ENCODE measurements around the gene BTG1.

DNA sequence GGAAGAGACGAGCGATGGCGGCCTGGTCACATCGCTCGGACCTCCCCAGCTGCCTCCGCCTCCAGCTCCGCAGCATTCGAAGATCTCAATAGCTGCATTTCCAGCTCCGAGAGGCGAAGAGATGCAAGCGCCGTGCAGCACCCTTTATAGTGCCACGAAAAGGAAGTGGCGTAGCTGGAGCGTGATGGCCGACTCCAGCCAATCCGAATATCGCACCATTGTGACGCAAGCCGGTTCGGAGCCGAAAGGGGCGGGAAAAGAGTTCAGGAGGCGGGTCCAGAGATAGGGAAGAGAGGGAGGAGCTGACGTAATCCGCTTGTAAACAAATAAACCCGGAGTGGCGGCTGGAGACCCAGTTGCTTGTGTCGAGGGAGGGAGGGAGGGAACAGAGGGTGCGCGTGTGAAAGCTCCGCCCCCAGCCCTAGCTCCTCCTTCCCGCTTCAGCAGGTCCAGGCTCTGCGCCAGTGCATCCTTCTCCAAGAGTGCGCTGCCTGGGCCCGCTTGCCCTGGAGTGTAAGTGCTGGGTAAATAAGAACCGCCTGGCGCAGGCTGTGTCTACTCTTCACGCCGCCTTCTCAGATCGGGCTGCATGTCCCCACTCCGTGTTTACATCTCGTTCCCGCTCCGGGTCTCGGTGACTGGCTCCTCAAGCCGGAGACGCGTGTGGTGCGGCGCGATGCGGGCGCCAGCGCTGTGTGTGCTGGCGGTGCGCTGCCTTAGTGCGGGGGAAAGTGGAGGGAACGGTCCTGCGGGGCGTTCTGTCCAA is at the start of gene BTG1:
- TF ChIP-seq POLR2A (IDR thresholded peaks at IDR 0.05; ENCODE audit: low read length) (peak; percentile 100), GATA1 (IDR thresholded peaks at IDR 0.05; ENCODE audit: low read depth, low read length) (no peak)

Data from erythroblast (primary cell).